Right lobe of liver (tissue), 4 donors: Measurements from ENCODE around the gene NPEPL1.

ENCODE experiments used
- POLR2A ChIP-seq: fragments of 450-650 bp; IDR thresholded peaks from one replicate; pipeline ENCODE4 v1.6.1; 2017; ENCODE audit warnings: antibody characterized with exemption, mild to moderate bottlenecking
- TF ChIP-seq, protein P1 (sequence below), 4 donors: fragments of 200-600 bp in 3 of 4; fragments of 450-650 bp in 1 of 4; IDR thresholded peaks; one replicate each; pipeline versions ENCODE4 v1.5.1 to v1.8.0; 2016 to 2022; ENCODE audit warnings: antibody characterized with exemption in 4 of 4, mild to moderate bottlenecking in 2 of 4
- donor health status: DM: no; HTN: no; CAD: no.
- donor health status: DM: no; HTN: no; CAD: no.
- donor health status: DM: no; HTN: yes; CAD: no.

DNA sequence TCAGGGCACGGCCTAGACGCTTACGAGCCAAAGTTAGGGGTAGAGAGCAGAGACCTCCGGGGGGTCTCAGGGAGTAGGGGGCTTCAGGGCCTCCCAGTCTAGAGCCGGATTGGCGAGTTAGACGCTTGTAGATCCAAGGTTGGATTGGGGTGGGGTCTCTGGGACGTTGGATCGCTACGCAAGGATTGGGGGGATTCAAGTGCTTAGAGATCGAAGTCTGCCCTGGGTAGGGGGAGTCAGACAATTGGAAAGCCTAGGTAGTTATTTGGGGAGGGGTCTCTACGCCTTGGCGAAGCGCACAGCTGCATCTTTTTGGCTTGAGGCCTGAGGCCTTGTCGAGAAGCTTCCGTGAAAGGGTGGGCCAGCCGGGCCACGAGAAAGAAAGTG, 41.0 kb upstream of the NPEPL1 start:
- TF ChIP-seq, protein P1, sequence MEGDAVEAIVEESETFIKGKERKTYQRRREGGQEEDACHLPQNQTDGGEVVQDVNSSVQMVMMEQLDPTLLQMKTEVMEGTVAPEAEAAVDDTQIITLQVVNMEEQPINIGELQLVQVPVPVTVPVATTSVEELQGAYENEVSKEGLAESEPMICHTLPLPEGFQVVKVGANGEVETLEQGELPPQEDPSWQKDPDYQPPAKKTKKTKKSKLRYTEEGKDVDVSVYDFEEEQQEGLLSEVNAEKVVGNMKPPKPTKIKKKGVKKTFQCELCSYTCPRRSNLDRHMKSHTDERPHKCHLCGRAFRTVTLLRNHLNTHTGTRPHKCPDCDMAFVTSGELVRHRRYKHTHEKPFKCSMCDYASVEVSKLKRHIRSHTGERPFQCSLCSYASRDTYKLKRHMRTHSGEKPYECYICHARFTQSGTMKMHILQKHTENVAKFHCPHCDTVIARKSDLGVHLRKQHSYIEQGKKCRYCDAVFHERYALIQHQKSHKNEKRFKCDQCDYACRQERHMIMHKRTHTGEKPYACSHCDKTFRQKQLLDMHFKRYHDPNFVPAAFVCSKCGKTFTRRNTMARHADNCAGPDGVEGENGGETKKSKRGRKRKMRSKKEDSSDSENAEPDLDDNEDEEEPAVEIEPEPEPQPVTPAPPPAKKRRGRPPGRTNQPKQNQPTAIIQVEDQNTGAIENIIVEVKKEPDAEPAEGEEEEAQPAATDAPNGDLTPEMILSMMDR (IDR thresholded peaks at IDR 0.05) = no peak
- no peak for TF ChIP-seq POLR2A
